HepG2 (cell line): ENCODE measurements around the gene INTS2. TPM values are rescaled to one million over a fixed set of nuclear protein-coding genes. Genes with fewer than 3 reads are reported as not detected.

ENCODE experiments used
- ATAC-seq: fragments of 200-7000 bp; cut with Tn5 transposase; 3 replicates; pipeline ENCODE4 v1.9.1; 2020; ENCODE audit warnings: mild to moderate bottlenecking, moderate library complexity
- BruUV-seq: library from RNA; stranded (reverse); fragments of 400-500 nt; replicated peaks from 2 replicates; lab custom pipeline; 2021; lab: Mats Ljungman, UMichigan
- CTCF ChIA-PET: fragments of 300-600 bp; formaldehyde crosslinking; extraction: SDS; loops from one replicate; lab custom pipeline; 2021; ENCODE audit warnings: low total read pairs, inconsistent platforms, low intra/inter-chr PET ratio; lab: Yijun Ruan, JAX
- POLR2A ChIA-PET: fragments of 350-600 bp; sonication (Branson Sonifier 250); formaldehyde crosslinking; loops from one replicate; lab custom pipeline; 2020; ENCODE audit warnings: antibody characterized with exemption, inconsistent platforms; lab: Yijun Ruan, JAX
- DNase-seq: peaks from one replicate; pipeline ENCODE4 v3.0.0-alpha.2; 2015; ENCODE audit warnings: low spot score
- FAIRE-seq: peaks from 3 replicates; lab custom pipeline; 2011; peaks lifted over from hg19 to GRCh38; lab: Jason Lieb, UNC
- H2AFZ ChIP-seq: one replicate; pipeline ENCODE4 v1.6.1; 2011; ENCODE audit warnings: low read length, inconsistent platforms
- H3K27ac ChIP-seq: fragments of 300-600 bp; 3 replicates; pipeline ENCODE4 v1.8.0; 2011; ENCODE audit warnings: mixed run types, mild to moderate bottlenecking, mixed read lengths, low read length, inconsistent platforms; ENCODE audit not compliant: insufficient read depth; ENCODE audit errors: extremely low read length
- H3K27me3 ChIP-seq, 2 experiments: fragments of 200-600 bp in 1 of 2; 2 replicates in 1 of 2; 3 replicates in 1 of 2; pipeline versions ENCODE4 v1.6.0 to v1.8.0; 2011; ENCODE audit warnings: low read length in 2 of 2, mild to moderate bottlenecking in 2 of 2, moderate library complexity in 2 of 2, inconsistent platforms in 1 of 2; ENCODE audit not compliant: insufficient read depth in 2 of 2, control insufficient read depth in 1 of 2
- H3K36me3 ChIP-seq, 2 experiments: fragments of 200-600 bp in 1 of 2; replicated peaks in 1 of 2; 2 replicates in 1 of 2; 3 replicates in 1 of 2; pipeline versions ENCODE4 v1.5.1 to v1.8.0; 2011; ENCODE audit warnings: low read length in 2 of 2, inconsistent platforms in 1 of 2; ENCODE audit not compliant: insufficient read depth in 2 of 2, control insufficient read depth in 1 of 2
- H3K4me1 ChIP-seq: 2 replicates; pipeline ENCODE4 v1.5.1; 2012; ENCODE audit warnings: low read length, inconsistent platforms; ENCODE audit not compliant: insufficient read depth
- H3K4me2 ChIP-seq: 2 replicates; pipeline ENCODE4 v1.6.0; 2011; ENCODE audit warnings: low read depth, low read length, inconsistent platforms
- H3K4me3 ChIP-seq, 3 experiments: fragments of 200-600 bp in 1 of 3; sonication (generic), shearing (Covaris generic) in 1 of 3; replicated peaks in 1 of 3; 2 replicates each; pipeline ENCODE4 v1.5.1; 2011 to 2016; ENCODE audit warnings: low read length in 3 of 3, inconsistent platforms in 2 of 3, low read depth in 2 of 3, mild to moderate bottlenecking in 2 of 3, control low read depth in 1 of 3, mixed read lengths in 1 of 3; ENCODE audit not compliant: insufficient read depth in 1 of 3
- H3K79me2 ChIP-seq: one replicate; pipeline ENCODE4 v1.6.1; 2011; ENCODE audit warnings: low read length, inconsistent platforms; ENCODE audit not compliant: insufficient read depth
- H3K9ac ChIP-seq: 2 replicates; pipeline ENCODE4 v1.6.0; 2011; ENCODE audit warnings: mild to moderate bottlenecking, low read depth, low read length, inconsistent platforms; ENCODE audit not compliant: insufficient read depth
- H3K9me3 ChIP-seq: 2 replicates; pipeline ENCODE4 v1.5.1; 2012; ENCODE audit warnings: mild to moderate bottlenecking, low read length
- H4K20me1 ChIP-seq: 2 replicates; pipeline ENCODE4 v1.6.0; 2011; ENCODE audit warnings: inconsistent platforms, mild to moderate bottlenecking, low read length, moderate library complexity; ENCODE audit not compliant: insufficient read depth
- DRAP1 ChIP-seq: IDR thresholded peaks from 2 replicates; pipeline ENCODE4 v1.6.1; 2016; ENCODE audit warnings: missing genetic modification reagents, missing compliant biosample characterization
- ELF3 ChIP-seq: IDR thresholded peaks from 2 replicates; pipeline ENCODE4 v1.6.1; 2016; ENCODE audit warnings: missing genetic modification reagents, missing compliant biosample characterization
- FIP1L1 ChIP-seq: fragments of 200-400 bp; formaldehyde crosslinking; IDR thresholded peaks from 2 replicates; pipeline ENCODE4 v1.6.1; 2018; ENCODE audit warnings: low read depth, mild to moderate bottlenecking, low read length, moderate library complexity, borderline replicate concordance; ENCODE audit not compliant: insufficient read depth
- HMGA1 ChIP-seq: sonication (generic); formaldehyde crosslinking; conservative IDR thresholded peaks from 2 replicates; pipeline ENCODE4 v1.4.0; 2020; ENCODE audit warnings: missing genetic modification reagents
- MBNL3 ChIP-seq: fragments of 250-450 bp; sonication (Bioruptor Pico); conservative IDR thresholded peaks from 2 replicates; pipeline ENCODE4 v1.8.0; 2022; ENCODE audit warnings: mild to moderate bottlenecking, inconsistent platforms
- TCF12 ChIP-seq, 2 experiments: fragments of 450-650 bp in 1 of 2; sonication (generic) in 1 of 2; formaldehyde crosslinking in 1 of 2; IDR thresholded peaks; 2 replicates each; pipeline versions ENCODE4 v1.6.1 to v1.8.0; 2017 to 2022; ENCODE audit warnings: antibody characterized with exemption in 1 of 2, mild to moderate bottlenecking in 1 of 2, missing genetic modification reagents in 1 of 2, moderate library complexity in 1 of 2
- TOE1 ChIP-seq: sonication (generic); formaldehyde crosslinking; IDR thresholded peaks from 2 replicates; pipeline ENCODE4 v1.4.0; 2020; ENCODE audit warnings: mild to moderate bottlenecking, missing genetic modification reagents
- U2AF2 ChIP-seq: fragments of 200-400 bp; formaldehyde crosslinking; IDR thresholded peaks from 2 replicates; pipeline ENCODE4 v1.6.1; 2017; ENCODE audit warnings: low read depth, mild to moderate bottlenecking, low read length
- ZFAT ChIP-seq: sonication (generic); formaldehyde crosslinking; conservative IDR thresholded peaks from 2 replicates; pipeline ENCODE4 v1.8.1; 2023; ENCODE audit warnings: missing genetic modification reagents, inconsistent platforms
- ZNF10 ChIP-seq: sonication (generic); formaldehyde crosslinking; IDR thresholded peaks from 2 replicates; pipeline ENCODE4 v1.4.0; 2020; ENCODE audit warnings: mild to moderate bottlenecking, low read depth, missing genetic modification reagents, borderline replicate concordance
- ZNF343 ChIP-seq: sonication (generic); formaldehyde crosslinking; IDR thresholded peaks from 2 replicates; pipeline ENCODE4 v1.4.0; 2020; ENCODE audit warnings: mild to moderate bottlenecking, missing genetic modification reagents
- ZNF382 ChIP-seq: sonication (generic); formaldehyde crosslinking; IDR thresholded peaks from 2 replicates; pipeline ENCODE4 v1.5.0; 2020; ENCODE audit warnings: missing genetic modification reagents, mild to moderate bottlenecking, borderline replicate concordance
- ZNF446 ChIP-seq: sonication (generic); formaldehyde crosslinking; IDR thresholded peaks from 2 replicates; pipeline ENCODE4 v1.5.0; 2020; ENCODE audit warnings: mild to moderate bottlenecking, missing genetic modification reagents
- WGBS: methylation state at CpG from one replicate; pipeline ENCODE4 v1.1.6; 2017; ENCODE audit warnings: low lambda C conversion rate; 5-methylcytosine and 5-hydroxymethylcytosine counted together
- in situ Hi-C: cut with HindIII; loops from 2 replicates; pipeline ENCODE4 v1.10.0; 2017; ENCODE audit warnings: low pct_unique_long_range_greater_than_20kb; ENCODE audit not compliant: extremely low pct_ligation_motif_present
- intact Hi-C: fragments of 100-400 bp; cut with micrococcal nuclease; formaldehyde crosslinking; loops from one replicate; pipeline ENCODE4 v1.10.0; 2022; ENCODE audit not compliant: unreplicated experiment
- polyA plus RNA-seq, 8 experiments: library from polyadenylated mRNA; depleted of rRNA in 3 of 8; stranded (reverse) in 7 of 8; unstranded in 1 of 8; fragments of >200 nt; fragmentation: Illumina TruSeq in 4 of 8; extraction: Trizol in 4 of 8; gene quantifications; 2 replicates each; pipeline versions ENCODE4 v1.2.1 to v1.2.3, GENCODE V29; 2011 to 2016; ENCODE audit warnings: low read depth in 4 of 8, missing spikeins in 1 of 8, mixed read lengths in 1 of 8; ENCODE audit not compliant: insufficient read depth in 1 of 8
- total RNA-seq, 5 experiments: library from RNA; depleted of rRNA; stranded (reverse); fragments of >200 nt; fragmentation: Illumina TruSeq; extraction: Trizol; gene quantifications; 2 replicates each; pipeline ENCODE4 v1.2.3, GENCODE V29; 2016; ENCODE audit warnings: low read depth in 1 of 5

Gene INTS2
- total and polyA plus RNA-seq, 2 of the 13 experiments (the other 11 are each of a cell fraction or from before 2014, with no cell fraction given), result 20.5 to 30.2 TPM

- in situ Hi-C loops, result loop anchor here (5.0 to 25.0 kb wide), 3 partner anchors 197 to 822 kb away; no protein-coding TSS in a partner anchor
- FAIRE-seq, result no peak
- Histone ChIP-seq H3K4me1 (no peaks in the 10 kb centered on the region), H3K79me2 (no peaks in the 10 kb centered on the region), H3K9ac (no peak overlapping the region), H3K27ac (no peak overlapping the region), H2AFZ (no peak overlapping the region), H3K36me3 (no peaks in the 10 kb centered on the region; a peak in 4 of 5 replicates), H3K27me3 (no peaks in the 10 kb centered on the region), H4K20me1 (no peaks in the 10 kb centered on the region), H3K9me3 (no peaks in the 10 kb centered on the region), H3K4me3 (no peak overlapping the region), H3K4me2 (no peak overlapping the region)
- intact Hi-C loops, result loop anchor here (5.0 kb wide), 1 partner anchor 422 kb away; no protein-coding TSS in a partner anchor
- TF ChIP-seq ZNF343 (CRISPR knock-in tag) (no peak), ZNF446 (CRISPR knock-in tag) (no peak), FIP1L1 (no peak), ELF3 (CRISPR knock-in tag) (no peak), MBNL3 (CRISPR knock-in tag) (no peak), TCF12 (IDR thresholded peaks at IDR 0.05) (no peak), TCF12 (CRISPR knock-in tag; IDR thresholded peaks at IDR 0.05) (no peak), ZNF382 (CRISPR knock-in tag) (no peak), ZNF10 (CRISPR knock-in tag) (no peak), U2AF2 (no peak), DRAP1 (CRISPR knock-in tag) (no peak), HMGA1 (CRISPR knock-in tag) (no peak), TOE1 (CRISPR knock-in tag) (no peak), ZFAT (CRISPR knock-in tag) (no peak)
- ATAC-seq, result no peak
- 100% methylated on average over 2 of the region's 2 CpGs for WGBS
- ChIA-PET CTCF (no interaction called here), POLR2A (no interaction called here)
- DNase-seq, result no peak
- BruUV-seq, result no TSS peak
Measured at GRCh38 chr17:61834610-61835009, 93.2 kb downstream of the INTS2 start.
